Neuronal stem cell (in vitro differentiated cells): ENCODE results near the gene MRPL23.

Experiments
- DNase-seq: peaks from one replicate; pipeline ENCODE4 v3.0.0-alpha.2; 2013; ENCODE audit warnings: low spot score
- H2AFZ ChIP-seq: one replicate; pipeline ENCODE4 v1.6.1; 2013; ENCODE audit warnings: mild to moderate bottlenecking, low read length, inconsistent platforms
- H2AK5ac ChIP-seq: 2 replicates; pipeline ENCODE4 v1.6.1; 2013; ENCODE audit warnings: low read depth, mild to moderate bottlenecking, inconsistent platforms, low read length, moderate library complexity, mixed read lengths
- H2BK120ac ChIP-seq: 2 replicates; pipeline ENCODE4 v1.6.1; 2013; ENCODE audit warnings: low read depth, mild to moderate bottlenecking, inconsistent platforms, low read length, moderate library complexity, mixed read lengths
- H2BK12ac ChIP-seq: one replicate; pipeline ENCODE4 v1.6.1; 2013; ENCODE audit warnings: low read length, inconsistent platforms
- H2BK15ac ChIP-seq: 2 replicates; pipeline ENCODE4 v1.6.1; 2013; ENCODE audit warnings: mild to moderate bottlenecking, low read length, inconsistent platforms, mixed read lengths
- H2BK5ac ChIP-seq: one replicate; pipeline ENCODE4 v1.6.1; 2013; ENCODE audit warnings: inconsistent platforms, mild to moderate bottlenecking, low read length, moderate library complexity
- H3K14ac ChIP-seq: one replicate; pipeline ENCODE4 v1.6.1; 2013; ENCODE audit warnings: low read length, inconsistent platforms
- H3K18ac ChIP-seq: 2 replicates; pipeline ENCODE4 v1.6.1; 2013; ENCODE audit warnings: low read length, inconsistent platforms
- H3K23ac ChIP-seq: 2 replicates; pipeline ENCODE4 v1.6.1; 2013; ENCODE audit warnings: low read depth, mild to moderate bottlenecking, mixed read lengths, low read length, inconsistent platforms; ENCODE audit not compliant: poor library complexity
- H3K27ac ChIP-seq: replicated peaks from 3 replicates; pipeline ENCODE4 v1.5.1; 2013; ENCODE audit warnings: low read length, inconsistent platforms
- H3K27me3 ChIP-seq, 3 experiments: 2 replicates each; pipeline ENCODE4 v1.6.1; 2013; ENCODE audit warnings: low read length in 3 of 3, mild to moderate bottlenecking in 2 of 3, inconsistent platforms in 1 of 3, low read depth in 1 of 3, mixed read lengths in 1 of 3, moderate library complexity in 1 of 3; ENCODE audit not compliant: control insufficient read depth in 3 of 3, insufficient read depth in 3 of 3
- H3K36me3 ChIP-seq, 2 donors: replicated peaks in 1 of 2; 2 replicates each; pipeline ENCODE4 v1.6.1; 2013; ENCODE audit warnings: low read length in 2 of 2; ENCODE audit not compliant: control insufficient read depth in 2 of 2, insufficient read depth in 2 of 2
- H3K4ac ChIP-seq: 2 replicates; pipeline ENCODE4 v1.6.1; 2013; ENCODE audit warnings: inconsistent platforms, mild to moderate bottlenecking, low read length, moderate library complexity
- H3K4me1 ChIP-seq, 2 donors: 1 replicate in 1 of 2; 2 replicates in 1 of 2; pipeline ENCODE4 v1.6.1; 2013; ENCODE audit warnings: low read length in 2 of 2, low read depth in 1 of 2; ENCODE audit not compliant: control insufficient read depth in 2 of 2, insufficient read depth in 1 of 2
- H3K4me2 ChIP-seq: one replicate; pipeline ENCODE4 v1.6.1; 2013; ENCODE audit warnings: mild to moderate bottlenecking, low read length, inconsistent platforms; ENCODE audit not compliant: insufficient read depth, poor library complexity, severe bottlenecking
- H3K4me3 ChIP-seq, 2 donors: 2 replicates each; pipeline ENCODE4 v1.5.1; 2013; ENCODE audit warnings: low read length in 2 of 2, mild to moderate bottlenecking in 2 of 2, inconsistent platforms in 1 of 2, moderate library complexity in 1 of 2
- H3K79me1 ChIP-seq: one replicate; pipeline ENCODE4 v1.6.1; 2013; ENCODE audit warnings: low read depth, mild to moderate bottlenecking, inconsistent platforms, low read length, moderate library complexity
- H3K9ac ChIP-seq: one replicate; pipeline ENCODE4 v1.6.1; 2013; ENCODE audit warnings: mild to moderate bottlenecking, low read depth, low read length, inconsistent platforms; ENCODE audit not compliant: poor library complexity
- H3K9me3 ChIP-seq, 2 donors: replicated peaks in 1 of 2; 2 replicates each; pipeline versions ENCODE3 to v1.6.1; 2013; ENCODE audit warnings: low read length in 2 of 2, mild to moderate bottlenecking in 2 of 2, inconsistent platforms in 1 of 2, low read depth in 1 of 2, mixed read lengths in 1 of 2, moderate library complexity in 1 of 2; ENCODE audit not compliant: control insufficient read depth in 2 of 2, insufficient read depth in 1 of 2
- H4K8ac ChIP-seq: one replicate; pipeline ENCODE4 v1.6.1; 2013; ENCODE audit warnings: low read depth, mild to moderate bottlenecking, inconsistent platforms, low read length, moderate library complexity
- H4K91ac ChIP-seq: one replicate; pipeline ENCODE4 v1.6.1; 2013; ENCODE audit warnings: low read length, low read depth, mild to moderate bottlenecking, inconsistent platforms; ENCODE audit not compliant: poor library complexity
- WGBS, 2 donors: extraction: QIAGEN DNeasy Blood & Tissue Kit; methylation state at CpG; one replicate each; pipeline ENCODE4 v1.1.7; 2013; ENCODE audit warnings: missing lambda C conversion rate in 2 of 2, mixed read lengths in 1 of 2; ENCODE audit not compliant: insufficient read length in 2 of 2, insufficient replicate concordance in 1 of 2; ENCODE audit errors: extremely low coverage in 2 of 2; 5-methylcytosine and 5-hydroxymethylcytosine counted together

MRPL23 gene

GRCh38 chr11:1968454-1969002, 21.4 kb downstream of the MRPL23 start:
- H3K4me3 ChIP-seq = no peak overlapping the region
- no peak overlapping the region for H2BK5ac ChIP-seq
- H3K4me2 ChIP-seq = no peak overlapping the region
- H3K4me1 ChIP-seq = no peaks in the 10 kb centered on the region
- H3K79me1 ChIP-seq = no peaks in the 10 kb centered on the region
- no peak overlapping the region for H3K4ac ChIP-seq
- no peak overlapping the region for H4K91ac ChIP-seq
- WGBS, 2 donors = no CpG with 5 or more reads among the region's 24 CpGs
- no peak overlapping the region for H3K27ac ChIP-seq
- no peak overlapping the region for H2BK120ac ChIP-seq
- H3K18ac ChIP-seq = no peak overlapping the region
- H4K8ac ChIP-seq = no peak overlapping the region
- DNase-seq = no peak
- no peak overlapping the region for H3K9ac ChIP-seq
- no peaks in the 10 kb centered on the region for H3K36me3 ChIP-seq
- no peak overlapping the region for H2AK5ac ChIP-seq
- H2BK15ac ChIP-seq = no peak overlapping the region
- no peaks in the 10 kb centered on the region for H3K27me3 ChIP-seq
- no peak overlapping the region for H2BK12ac ChIP-seq
- no peak overlapping the region for H3K23ac ChIP-seq
- no peak overlapping the region for H3K14ac ChIP-seq
- H3K9me3 ChIP-seq = no peaks in the 10 kb centered on the region
- no peak overlapping the region for H2AFZ ChIP-seq

- no peaks in the 10 kb centered on the region for H3K79me1 ChIP-seq
- no peak overlapping the region for H3K4me3 ChIP-seq
- no peaks in the 10 kb centered on the region for H3K36me3 ChIP-seq
- H2BK120ac ChIP-seq = no peak overlapping the region
- no peak overlapping the region for H2AK5ac ChIP-seq
- no peak overlapping the region for H3K4me2 ChIP-seq
- no peak overlapping the region for H3K27ac ChIP-seq
- no peak for DNase-seq
- H3K4me1 ChIP-seq = no peaks in the 10 kb centered on the region
- no peak overlapping the region for H4K91ac ChIP-seq
- no CpG with 5 or more reads among the region's 21 CpGs for WGBS, 2 donors
- no peak overlapping the region for H2BK15ac ChIP-seq
- H2BK12ac ChIP-seq = no peak overlapping the region
- no peak overlapping the region for H3K9ac ChIP-seq
- no peak overlapping the region for H4K8ac ChIP-seq
- no peak overlapping the region for H2AFZ ChIP-seq
- no peak overlapping the region for H2BK5ac ChIP-seq
- H3K9me3 ChIP-seq = no peaks in the 10 kb centered on the region
- H3K23ac ChIP-seq = no peak overlapping the region
- no peaks in the 10 kb centered on the region for H3K27me3 ChIP-seq
- H3K4ac ChIP-seq = no peak overlapping the region
- H3K18ac ChIP-seq = no peak overlapping the region
- H3K14ac ChIP-seq = no peak overlapping the region
These were observed 21.9 kb downstream of the MRPL23 start for GRCh38 chr11:1969035-1969434.

GRCh38 chr11:1969776-1970175, 22.6 kb downstream of the MRPL23 start:
- no peaks in the 10 kb centered on the region for H3K27me3 ChIP-seq

GRCh38 chr11:1970956-1971355, 23.8 kb downstream of the MRPL23 start:
- H3K4me1 ChIP-seq = no peaks in the 10 kb centered on the region
- no peaks in the 10 kb centered on the region for H3K36me3 ChIP-seq
- no peaks in the 10 kb centered on the region for H3K9me3 ChIP-seq
- H2BK12ac ChIP-seq = no peak overlapping the region
- no peak overlapping the region for H3K4me2 ChIP-seq
- H3K27ac ChIP-seq = no peak overlapping the region
- WGBS, 2 donors = no CpG with 5 or more reads among the region's 15 CpGs
- H3K18ac ChIP-seq = no peak overlapping the region
- H2AFZ ChIP-seq = no peak overlapping the region
- no peak overlapping the region for H4K8ac ChIP-seq
- no peak overlapping the region for H3K14ac ChIP-seq
- no peak overlapping the region for H2BK120ac ChIP-seq
- no peak overlapping the region for H3K4ac ChIP-seq
- DNase-seq = no peak
- H2BK5ac ChIP-seq = no peak overlapping the region
- no peak overlapping the region for H3K23ac ChIP-seq
- H2BK15ac ChIP-seq = no peak overlapping the region
- no peak overlapping the region for H3K9ac ChIP-seq
- H3K27me3 ChIP-seq = no peaks in the 10 kb centered on the region
- H3K79me1 ChIP-seq = no peaks in the 10 kb centered on the region
- no peak overlapping the region for H3K4me3 ChIP-seq
- no peak overlapping the region for H4K91ac ChIP-seq
- no peak overlapping the region for H2AK5ac ChIP-seq

More at GRCh38 chr11:1969776-1970175, 22.6 kb downstream of the MRPL23 start:
- no peaks in the 10 kb centered on the region for H3K36me3 ChIP-seq
- H2BK5ac ChIP-seq = no peak overlapping the region
- H3K23ac ChIP-seq = no peak overlapping the region
- H3K9me3 ChIP-seq = no peaks in the 10 kb centered on the region
- H3K9ac ChIP-seq = no peak overlapping the region
- no peak overlapping the region for H2BK12ac ChIP-seq
- H4K8ac ChIP-seq = no peak overlapping the region
- H2BK15ac ChIP-seq = no peak overlapping the region
- H2BK120ac ChIP-seq = no peak overlapping the region
- H3K18ac ChIP-seq = no peak overlapping the region
- H3K4ac ChIP-seq = no peak overlapping the region
- H2AK5ac ChIP-seq = no peak overlapping the region
- WGBS, 2 donors = no CpG with 5 or more reads among the region's 23 CpGs
- DNase-seq = no peak
- no peaks in the 10 kb centered on the region for H3K4me1 ChIP-seq
- no peak overlapping the region for H3K27ac ChIP-seq
- no peak overlapping the region for H3K4me2 ChIP-seq
- no peak overlapping the region for H4K91ac ChIP-seq
- H3K4me3 ChIP-seq = no peak overlapping the region
- H3K14ac ChIP-seq = no peak overlapping the region
- no peak overlapping the region for H2AFZ ChIP-seq
- no peaks in the 10 kb centered on the region for H3K79me1 ChIP-seq
